Tibial nerve (tissue), 4 donors: ENCODE results near the gene ATXN7L1.

Experiments
- EP300 ChIP-seq, 2 donors: sonication (generic); formaldehyde crosslinking; IDR thresholded peaks; one replicate each; pipeline ENCODE4 v1.6.1; 2017; ENCODE audit warnings: antibody characterized with exemption in 2 of 2, mild to moderate bottlenecking in 1 of 2
- POLR2A ChIP-seq, 2 donors: fragments of 450-650 bp; IDR thresholded peaks; one replicate each; pipeline ENCODE4 v1.6.1; 2017; ENCODE audit warnings: antibody characterized with exemption in 2 of 2, mild to moderate bottlenecking in 2 of 2, moderate library complexity in 2 of 2
- TF ChIP-seq, protein P1 (sequence below), 5 experiments: fragments of 200-600 bp in 3 of 5; fragments of 450-650 bp in 2 of 5; sonication (generic) in 3 of 5; IDR thresholded peaks; one replicate each; pipeline ENCODE4 v1.5.1; 2016 to 2019; ENCODE audit warnings: antibody characterized with exemption in 5 of 5, mild to moderate bottlenecking in 3 of 5, moderate library complexity in 2 of 5

DNA sequence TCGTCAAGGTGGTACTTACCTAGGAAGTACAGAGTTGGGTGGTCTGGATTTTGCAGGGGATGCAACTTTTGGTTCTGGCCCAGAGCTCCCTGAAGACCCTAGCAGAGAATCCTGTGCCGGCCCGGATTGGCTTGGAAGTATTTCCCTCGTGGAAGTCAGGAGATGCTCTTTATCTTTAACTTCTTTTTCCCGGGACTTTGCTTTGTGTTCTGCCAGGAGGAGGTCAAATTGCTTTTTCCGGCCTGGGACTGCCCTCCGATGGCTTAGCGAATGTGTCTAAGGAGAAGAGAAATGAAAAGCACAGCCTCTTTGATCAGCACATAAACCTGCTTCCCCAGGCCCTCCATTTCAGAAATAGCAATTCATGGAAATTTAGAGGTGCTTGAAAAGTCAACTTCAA is 238.1 kb downstream of the ATXN7L1 start:
- TF ChIP-seq, protein P1, sequence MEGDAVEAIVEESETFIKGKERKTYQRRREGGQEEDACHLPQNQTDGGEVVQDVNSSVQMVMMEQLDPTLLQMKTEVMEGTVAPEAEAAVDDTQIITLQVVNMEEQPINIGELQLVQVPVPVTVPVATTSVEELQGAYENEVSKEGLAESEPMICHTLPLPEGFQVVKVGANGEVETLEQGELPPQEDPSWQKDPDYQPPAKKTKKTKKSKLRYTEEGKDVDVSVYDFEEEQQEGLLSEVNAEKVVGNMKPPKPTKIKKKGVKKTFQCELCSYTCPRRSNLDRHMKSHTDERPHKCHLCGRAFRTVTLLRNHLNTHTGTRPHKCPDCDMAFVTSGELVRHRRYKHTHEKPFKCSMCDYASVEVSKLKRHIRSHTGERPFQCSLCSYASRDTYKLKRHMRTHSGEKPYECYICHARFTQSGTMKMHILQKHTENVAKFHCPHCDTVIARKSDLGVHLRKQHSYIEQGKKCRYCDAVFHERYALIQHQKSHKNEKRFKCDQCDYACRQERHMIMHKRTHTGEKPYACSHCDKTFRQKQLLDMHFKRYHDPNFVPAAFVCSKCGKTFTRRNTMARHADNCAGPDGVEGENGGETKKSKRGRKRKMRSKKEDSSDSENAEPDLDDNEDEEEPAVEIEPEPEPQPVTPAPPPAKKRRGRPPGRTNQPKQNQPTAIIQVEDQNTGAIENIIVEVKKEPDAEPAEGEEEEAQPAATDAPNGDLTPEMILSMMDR (IDR thresholded peaks at IDR 0.05): no peak
- no peak for TF ChIP-seq POLR2A (IDR thresholded peaks at IDR 0.05)
- TF ChIP-seq EP300 (IDR thresholded peaks at IDR 0.05): no peak
